ENCODE results near the gene RGL2.

Gene RGL2

DNA sequence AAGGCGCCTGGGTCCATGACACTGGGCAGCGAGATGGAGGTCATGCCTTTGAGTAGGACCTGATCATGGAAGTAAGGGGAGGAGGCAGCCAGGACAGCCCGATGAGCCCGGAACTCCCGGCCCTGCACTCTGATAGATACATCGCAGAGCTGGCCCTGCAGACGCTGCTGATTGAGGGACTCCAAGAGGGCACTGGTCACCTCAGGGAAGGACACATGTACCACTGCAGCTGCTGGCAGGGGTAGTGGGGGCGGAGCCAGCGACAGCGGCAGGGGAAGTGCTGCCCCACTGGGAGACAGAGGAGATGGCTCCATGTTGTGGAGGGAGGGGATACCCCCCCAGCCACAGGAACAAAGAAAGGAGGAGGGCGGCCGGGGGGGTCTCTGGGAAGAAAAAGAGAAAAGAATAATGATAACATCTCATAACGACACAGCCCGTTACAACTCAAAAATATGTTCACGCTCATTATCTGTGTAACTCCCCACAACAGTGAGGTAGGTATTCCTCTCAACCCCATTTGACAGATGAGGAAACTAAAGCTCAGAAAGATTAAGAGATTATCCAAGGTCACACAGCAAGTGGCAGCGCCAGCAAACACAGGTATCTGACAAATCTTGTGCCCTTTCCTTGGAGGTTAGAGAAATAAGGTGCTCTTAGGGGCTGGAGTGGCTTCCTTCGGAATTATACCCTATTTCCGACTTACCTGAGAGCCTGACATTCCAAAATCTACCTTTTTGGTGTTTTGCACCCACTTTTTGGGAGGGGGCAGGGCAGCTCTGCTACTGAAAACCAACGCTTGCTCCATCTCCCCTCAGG, 18.1 kb upstream of the RGL2 start:
- peak; percentile 18 for DNase-seq

DNA sequence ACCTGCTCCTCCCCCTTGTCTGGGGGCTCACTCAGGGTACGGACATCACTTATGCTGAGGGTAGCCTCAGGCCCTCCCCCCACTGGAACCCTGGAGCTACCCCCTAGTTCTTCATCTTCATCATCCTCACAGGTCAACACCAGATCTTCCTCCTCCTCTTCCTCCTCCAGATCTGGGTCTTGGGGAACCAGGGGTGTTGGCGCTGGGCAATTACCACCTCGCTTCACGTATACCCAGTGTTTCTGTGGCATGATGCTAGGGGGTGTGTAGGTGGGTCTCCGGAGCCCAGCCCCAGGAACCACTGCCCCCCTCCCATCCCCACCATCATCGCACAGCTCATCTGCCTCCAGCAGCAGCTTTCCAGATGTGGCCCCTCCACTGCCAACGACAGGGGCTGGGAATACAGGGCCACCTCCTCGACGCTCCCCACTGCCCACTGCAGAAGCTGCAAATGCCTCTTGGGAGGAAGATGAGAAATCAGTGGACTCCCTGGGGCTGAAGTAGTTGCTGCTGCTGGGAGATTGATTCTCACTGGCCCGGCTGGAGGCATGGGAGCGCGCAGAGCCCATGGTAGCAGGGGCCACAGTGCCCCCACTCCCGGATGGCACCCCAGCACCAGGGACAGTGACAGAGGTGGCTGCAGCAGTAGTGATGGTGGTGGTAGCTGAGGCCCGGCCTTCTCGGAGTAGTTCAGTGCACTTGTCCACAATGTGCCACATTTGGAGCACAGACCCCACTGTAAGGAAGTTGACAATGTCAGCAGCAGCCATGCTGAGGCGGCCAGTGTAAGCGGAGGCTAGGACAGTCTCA, 17.3 kb upstream of the RGL2 start:
- DNase-seq, result no peak

DNA sequence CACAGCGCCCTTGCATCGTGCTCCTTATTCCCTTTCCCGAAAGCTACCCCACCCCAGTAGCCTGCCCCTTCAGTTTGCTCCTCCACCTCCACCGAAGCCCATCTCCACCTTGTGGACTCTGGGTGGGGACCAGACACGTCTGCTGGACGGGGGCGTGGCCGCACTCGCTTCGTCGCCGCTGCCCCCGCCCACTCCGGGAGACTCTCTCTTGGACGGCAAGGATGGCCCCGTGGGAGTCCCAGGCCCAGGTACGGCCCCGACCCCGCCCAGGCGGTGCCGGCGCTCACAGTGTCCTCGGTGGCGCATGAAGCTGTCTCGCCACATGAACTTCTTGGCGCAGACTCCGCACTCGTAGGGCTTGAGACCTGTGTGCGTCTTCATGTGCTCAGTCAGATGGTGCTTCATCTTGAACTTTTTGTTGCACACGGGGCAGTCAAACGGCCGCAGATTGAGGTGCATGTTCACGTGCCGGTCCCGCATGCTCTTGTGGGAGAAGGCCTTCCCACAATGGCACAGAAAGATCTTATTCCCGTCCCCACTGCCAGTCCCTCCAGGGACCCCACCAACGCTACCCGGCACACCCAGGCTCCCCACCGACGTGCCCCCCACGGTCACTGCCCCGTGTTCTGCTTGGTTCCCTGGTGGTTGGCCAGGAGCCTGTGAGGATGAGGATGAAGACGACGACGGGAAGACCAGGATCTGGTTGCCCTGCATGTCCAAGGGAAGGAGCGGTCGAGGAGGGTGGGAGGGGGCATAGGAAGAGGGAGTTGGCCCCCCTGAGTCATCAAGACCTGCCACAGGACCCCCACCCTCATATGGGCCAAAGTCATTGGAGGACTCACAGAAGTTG, 16.4 kb upstream of the RGL2 start:
- peak; percentile 20 for DNase-seq

DNA sequence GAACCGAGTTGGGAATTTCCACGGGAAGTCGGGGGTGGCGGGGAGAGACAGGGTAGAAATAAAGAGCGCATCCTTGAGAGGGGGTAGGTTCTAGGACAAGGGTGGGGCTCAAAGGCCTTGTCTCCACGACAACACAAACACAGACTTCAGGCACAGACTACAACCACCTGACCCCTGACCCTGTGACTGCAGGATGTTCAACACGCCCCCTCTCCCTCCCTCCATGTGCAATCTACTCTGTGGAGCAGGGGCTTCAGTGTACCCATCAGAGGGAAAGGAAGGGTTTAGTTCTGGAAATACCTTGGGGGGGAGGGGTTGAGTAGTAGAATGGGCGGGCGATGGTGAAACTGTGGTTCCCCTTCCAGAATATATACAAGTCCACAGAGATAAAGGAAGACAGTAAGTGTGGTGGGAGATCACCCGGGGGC, 15.8 kb upstream of the RGL2 start:
- peak; percentile 40 for DNase-seq

DNA sequence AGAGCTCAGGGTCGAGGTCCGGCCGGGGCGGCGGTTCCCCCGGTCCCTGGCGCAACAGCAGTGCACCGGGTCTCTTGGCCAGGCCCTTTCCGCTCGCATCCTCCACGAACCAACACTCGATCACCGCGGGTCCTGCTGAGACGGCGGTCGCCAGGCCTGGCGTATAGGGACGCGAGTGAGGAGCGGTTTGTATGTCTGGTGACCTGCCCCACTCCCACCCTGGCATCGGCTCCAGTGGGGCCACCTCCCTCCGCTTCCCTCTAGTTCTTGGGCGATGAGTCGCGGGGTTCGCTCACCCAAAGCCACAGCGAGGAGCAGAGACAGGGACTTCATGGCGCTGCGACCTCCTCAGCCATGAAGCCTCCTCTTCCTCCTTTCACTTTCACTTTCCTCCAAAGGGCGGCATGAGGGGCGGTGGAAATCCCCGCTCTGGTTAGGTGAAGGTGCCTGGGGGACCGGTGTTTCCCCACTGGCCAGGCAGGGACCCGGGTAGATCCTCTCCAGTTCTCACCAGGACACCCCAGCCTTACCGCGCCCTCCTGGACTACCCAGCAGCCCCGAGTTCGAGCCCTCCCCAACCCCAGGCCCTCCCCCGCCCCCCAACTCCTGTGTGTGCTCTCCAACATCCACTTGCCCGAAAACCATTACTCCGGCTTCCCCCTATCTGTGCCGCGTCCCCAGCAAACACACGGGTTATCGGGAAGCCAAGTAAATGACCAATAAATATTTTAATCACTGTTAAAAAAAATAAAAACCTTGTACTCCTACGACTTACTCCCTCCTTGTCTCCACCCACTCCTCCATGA, 15.2 kb upstream of the RGL2 start, which contains the start of gene TAPBP:
TAPBP (minus strand) TSS at position 370 of the 806 bp plus-strand sequence; CDS start at position 333, 37 bp downstream.
- peak; percentile 84 for DNase-seq

DNA sequence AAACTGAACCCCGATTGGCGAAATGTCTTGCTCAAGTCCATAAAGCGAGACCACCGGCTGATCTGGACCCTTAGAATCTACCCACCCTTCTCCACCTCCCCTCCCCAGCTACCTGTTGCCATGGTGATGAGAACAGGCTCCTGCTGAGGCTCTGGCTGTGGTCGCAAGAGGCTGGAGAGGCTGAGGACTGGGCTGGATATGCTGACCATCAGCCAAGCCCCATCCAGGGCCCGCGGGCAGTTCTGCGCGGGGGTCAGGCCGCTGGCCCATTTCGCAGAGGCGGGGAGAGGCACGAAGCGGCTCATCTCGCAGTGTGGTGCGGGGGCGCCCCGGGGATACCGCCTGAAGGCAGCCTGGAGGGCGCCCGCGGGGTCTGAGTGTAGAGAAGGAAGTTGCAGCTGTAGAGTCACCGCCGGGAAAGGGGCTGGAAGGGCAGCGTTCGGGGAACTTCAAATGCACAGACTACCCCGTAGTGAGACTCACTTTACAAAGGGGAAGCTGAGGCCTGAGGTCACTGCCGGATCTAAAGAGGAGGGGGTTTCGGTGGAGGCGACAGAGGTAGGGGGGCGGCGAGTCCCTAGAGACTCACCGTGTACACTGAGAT, 14.5 kb upstream of the RGL2 start:
- DNase-seq, result peak; percentile 77

DNA sequence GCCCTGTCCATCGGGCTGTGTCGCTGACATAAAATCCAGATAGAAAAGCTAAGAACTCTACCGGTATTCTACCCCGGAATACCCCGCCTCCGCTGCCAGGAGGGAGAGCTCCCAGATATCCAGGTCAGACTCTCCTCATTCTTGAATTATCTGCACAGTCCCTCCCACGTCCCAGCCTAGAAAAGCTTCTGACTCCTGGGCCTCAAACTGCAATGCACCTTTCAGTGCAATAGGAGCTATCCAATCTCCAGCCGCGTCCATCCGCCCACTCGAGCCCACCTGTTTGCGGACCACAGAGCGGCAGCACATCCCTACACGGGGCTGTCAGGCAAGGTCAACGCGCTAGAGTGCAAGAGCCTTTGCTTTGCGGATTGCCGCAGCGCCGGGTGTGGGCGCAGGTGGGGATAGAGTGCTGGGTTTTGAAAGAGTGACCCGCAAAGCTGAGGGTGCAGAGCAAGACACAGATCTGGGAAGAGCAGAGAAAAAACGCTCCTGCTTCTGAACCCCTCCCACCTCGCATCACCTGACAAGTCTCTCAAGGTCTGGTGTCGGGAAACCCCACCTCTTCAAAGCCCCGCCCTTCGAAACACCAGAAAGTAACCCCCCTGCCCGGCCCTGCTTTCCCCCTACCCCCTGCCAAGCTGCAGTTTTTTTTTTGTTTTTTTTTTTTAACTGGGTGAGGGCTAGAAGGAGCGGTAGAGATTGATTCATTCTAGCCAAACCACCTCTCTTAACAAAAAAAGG, 13.8 kb upstream of the RGL2 start:
- DNase-seq, result no peak

DNA sequence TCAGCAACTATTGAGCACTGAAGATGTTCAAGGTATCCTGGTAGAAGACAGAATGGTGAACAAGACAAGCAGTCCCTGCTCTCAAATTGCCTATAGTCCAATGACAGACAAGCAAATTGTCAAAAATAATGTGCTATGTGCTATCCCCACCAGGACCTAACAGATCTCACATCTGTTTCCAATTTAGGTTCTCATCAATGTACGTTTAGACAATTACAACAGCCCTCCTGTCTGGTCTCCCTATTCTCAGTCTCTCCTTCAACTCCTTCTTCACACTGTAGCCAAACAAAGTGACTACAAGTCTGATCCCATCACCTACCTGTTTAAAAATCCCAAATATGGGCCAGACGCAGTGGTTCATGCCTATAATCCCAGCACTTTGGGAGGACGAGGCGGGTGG, 7.6 kb upstream of the RGL2 start:
- no peak for DNase-seq

DNA sequence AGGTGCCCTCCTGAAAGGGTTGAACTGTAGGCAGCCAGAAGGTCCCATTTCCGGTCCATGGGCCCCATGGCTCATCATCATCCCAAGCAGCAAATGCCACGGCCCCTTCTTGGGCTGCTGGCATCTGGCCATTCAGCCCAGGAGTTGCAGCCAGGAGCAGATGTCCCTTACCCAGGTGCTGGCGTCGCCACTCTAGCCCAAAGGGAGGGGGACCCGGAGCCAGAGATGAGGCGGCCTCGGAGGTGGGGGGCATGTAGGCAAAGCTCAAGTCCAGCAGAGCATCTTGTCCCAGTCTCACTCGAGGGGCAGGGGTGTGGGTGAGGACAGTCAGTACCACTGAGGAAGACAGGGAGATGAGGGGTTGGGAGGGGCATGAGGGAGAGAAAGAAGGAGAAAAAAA, 6.3 kb upstream of the RGL2 start:
- no peak for DNase-seq

DNA sequence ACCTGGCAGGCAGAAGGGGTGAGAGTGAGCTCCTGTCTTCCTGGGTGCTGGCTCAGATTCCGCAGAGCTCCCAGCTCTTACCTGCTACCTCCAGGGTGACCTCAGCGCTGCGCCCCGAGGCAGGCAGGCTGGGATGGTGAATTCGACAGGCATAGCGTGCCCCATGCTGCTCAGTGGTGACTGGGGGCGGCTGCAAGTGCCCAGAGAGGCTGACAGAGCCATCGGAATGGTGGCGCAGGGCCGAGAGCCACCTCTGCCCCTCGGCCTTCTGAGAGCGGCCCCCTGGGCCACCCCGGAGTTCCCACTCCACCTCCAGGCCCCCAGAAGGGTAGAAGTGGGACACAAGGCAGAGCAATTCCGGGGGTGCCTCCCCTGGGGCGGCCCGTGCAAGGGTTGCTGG, 5.5 kb upstream of the RGL2 start:
- DNase-seq, result no peak

DNA sequence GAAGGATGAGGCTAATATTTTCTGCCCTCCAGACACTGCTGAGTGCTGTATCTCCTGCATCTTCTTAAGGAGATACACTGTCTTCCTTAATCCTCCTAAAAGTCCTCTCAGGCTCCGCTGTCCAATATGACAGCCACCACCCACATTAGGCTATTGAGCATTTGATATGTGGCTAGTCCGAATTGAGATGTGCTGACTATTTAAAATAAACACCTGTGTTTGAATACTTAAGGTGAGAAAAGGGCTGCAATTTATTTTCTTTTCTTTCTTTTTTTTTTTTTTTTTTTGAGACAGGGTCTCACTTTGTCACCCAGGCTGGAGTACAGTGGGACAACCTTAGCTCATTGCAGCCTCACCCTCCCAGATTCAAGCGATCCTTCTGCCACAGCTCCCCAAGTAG, 3.1 kb upstream of the RGL2 start:
- DNase-seq, result no peak

DNA sequence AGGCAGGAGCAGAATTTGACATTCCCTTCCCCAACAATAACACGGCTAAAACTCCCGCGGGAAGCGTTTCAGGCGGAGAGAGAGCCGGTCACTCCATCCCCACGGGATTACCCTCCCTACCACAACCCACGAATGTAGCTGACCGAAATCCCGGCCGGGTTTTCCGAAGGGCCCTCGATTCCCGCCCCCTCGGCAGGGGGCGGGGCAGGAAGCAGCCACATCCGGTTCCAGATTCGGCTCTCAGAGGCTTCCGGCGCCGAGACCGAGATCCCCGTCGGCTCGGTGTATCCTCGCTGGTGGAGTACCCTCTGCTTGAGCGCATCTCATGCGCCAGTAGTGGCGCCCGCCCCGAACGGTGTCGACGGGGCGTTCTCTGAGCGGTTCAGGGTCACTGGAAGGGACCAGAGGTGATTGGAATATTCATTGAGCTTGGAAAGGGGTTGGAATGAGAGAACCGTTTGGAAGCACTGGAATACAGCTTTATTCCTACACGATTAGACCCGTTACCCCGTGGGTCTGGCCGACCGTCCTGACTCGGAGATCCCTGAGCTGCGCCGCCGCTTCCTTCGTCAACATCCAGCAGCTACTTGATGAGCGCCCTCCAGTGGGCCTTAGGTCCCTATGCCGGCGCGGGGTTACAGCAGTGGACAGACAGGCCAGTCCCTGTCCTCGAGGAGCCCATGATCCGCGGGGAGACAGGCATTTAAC, 649 bp upstream of the RGL2 start:
- peak; percentile 96 for DNase-seq

DNA sequence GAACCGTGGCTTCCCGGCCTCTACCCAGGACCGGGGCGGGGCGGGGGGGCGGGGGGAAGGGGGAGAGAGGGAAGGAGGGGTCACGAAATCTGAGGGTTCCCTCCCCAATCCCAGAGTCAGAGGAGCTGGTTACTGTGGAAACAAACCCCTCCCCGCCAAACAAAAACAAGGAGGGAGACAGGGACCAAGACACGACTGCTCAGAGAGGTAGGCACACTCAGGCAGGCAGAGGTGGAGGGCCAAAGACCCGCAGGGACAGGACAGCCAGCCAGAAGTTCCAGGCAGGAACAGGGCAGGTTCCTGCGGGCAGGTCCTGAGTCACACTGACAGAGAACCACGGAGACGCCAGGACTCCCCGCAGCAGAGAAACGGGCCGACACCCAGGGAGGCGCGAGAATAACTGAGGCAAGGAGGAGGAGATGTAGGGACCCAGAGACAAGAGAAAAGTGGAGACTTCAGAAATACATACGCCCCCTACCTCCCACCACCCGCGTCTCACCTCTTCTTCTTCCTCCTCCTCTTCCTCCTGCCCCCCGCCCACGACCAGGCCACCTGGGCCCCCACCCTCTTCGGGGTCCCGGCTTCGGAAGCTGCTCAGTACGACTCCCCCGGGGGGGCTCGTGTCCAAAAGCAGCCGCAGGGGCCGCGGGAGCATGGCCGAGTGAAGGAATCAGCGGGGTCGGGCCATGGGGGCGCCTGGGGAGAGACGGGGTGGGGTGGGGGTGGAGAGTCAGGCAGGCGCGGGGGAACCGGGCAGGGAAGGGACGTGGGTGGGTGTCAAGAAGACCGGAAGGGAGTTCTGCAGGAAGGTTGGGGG, 578 bp downstream of the RGL2 start:
- DNase-seq, result peak; percentile 49

DNA sequence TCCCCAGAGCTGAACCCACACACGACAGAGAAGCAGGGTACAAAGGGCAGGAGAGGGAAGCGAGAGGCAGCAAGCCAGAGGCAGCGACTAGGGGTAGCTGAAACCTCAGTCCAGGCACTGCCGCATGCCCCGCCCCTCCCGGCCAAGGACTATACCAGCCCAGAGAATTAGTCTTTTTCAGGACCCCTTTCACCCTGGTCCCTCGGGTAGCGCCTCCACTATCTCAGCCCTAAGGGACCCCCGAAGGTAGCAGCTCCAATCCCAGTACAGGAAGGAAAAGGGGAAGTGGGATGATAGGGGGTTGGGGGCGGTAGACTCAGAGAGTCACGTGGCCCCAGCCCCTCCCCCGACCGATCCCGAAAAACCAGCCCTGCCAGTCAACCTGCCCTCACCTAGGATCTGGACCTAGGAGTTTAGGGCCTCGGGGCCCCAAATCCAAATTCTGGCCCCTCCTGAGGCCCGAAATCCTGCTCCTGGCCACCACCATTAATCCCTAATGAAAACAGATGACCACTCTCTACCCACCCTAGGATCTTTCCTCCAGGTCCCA, 1.3 kb downstream of the RGL2 start:
- DNase-seq, result peak; percentile 19

DNA sequence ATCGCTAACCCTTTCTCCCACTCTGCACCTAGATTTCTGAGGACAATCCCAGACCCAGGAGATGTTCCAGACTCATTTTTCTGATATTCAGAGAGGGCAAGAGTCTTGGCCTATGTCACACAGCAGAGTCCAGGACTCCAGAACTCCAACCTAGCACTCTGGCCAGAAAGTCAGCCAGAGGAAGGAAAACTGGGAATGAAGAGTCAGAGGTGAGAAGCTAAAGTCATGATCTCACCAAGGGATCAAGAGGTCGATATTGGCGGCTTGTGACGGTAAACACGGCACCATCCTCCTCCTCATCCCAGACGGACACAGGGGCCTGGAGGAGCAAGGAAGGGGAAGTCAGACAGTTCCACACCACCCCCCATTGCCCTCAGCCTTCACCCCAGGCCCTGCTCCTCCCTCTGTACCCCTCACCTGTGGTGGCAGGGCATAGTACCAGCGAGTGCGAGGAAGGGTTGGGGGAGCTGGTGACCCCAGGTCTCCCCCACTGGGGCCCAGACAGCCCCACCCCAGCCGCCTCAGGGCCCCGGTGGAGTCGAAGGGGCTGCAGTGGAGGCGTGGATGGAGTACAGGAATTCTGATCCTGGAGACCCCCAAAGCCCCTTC, 1.8 kb downstream of the RGL2 start:
- no peak for DNase-seq

DNA sequence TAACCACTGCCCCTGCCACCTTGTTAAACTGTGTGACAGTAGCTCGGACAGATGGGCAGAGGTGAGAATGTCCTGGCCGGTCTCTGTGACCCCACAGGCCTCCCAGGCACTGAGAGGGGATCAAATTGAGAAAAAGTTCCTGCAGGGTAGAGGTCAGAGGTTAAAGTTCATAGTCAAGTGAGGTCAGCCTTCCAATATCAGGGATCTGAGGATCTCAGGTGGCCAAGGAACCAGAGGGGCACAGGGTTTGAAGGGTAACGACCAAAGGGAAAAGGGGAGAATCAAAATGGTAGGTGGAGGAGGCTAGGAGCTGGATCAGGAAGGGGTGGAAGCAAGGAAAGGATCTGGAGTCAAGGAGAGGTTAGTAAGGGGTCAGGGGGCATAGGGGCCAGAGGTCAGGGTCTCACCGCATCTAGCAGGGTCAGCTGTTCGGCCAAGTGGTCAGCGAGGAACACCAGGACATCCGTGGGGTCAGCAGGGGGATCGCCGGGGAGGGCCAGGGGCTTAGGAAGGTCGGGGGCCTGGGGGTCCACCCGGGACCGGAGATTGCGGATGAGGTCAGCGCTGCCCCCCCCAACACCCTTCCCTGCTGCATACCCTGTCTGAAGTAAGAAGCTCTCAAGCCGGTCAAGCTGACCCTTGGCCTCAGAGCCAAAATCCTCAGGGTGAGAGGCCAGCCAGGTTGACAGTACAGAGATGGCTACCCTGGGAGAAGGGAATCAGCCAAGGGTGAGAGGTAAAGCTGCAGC, 2.9 kb downstream of the RGL2 start:
- no peak for DNase-seq

DNA sequence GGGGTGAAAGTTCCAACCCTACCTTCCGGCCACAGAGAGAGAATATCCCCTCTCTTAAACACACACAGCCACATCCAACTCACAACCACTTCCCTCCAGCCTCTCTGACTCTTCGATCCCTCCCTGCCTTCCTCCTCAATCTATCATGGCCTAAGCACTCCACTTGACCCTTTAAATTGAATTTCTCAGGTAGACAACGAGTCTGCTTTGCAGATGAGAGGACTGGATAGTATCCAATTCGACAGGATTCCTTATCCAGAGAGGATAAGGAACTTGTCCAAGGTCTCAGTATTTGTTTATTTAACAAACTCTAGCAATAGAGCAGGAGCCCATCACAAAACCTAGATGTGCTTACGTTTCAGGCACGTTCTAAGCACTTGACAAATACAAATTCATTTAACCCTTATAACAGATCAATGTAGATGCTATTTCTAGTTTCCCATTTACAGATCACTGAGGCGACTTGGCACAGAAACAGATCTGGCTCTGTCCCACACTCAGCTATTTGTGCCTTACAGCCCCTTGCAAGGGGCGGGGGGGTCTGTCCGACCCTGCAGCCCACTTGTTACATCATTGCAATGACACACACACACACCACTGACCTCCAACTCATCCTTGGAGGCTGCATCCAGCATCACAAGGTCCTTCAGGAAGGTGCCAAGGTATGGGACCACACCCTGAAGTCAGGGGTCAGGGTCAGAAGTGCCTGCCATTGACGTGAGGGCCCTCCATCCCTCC, 4.5 kb downstream of the RGL2 start:
- no peak for DNase-seq
